H1 (cell line): ENCODE measurements around the gene CAMTA1. TPM values are rescaled to one million over a fixed set of nuclear protein-coding genes. Genes with fewer than 3 reads are reported as not detected.

Experiments
- BCL11A ChIP-seq, 2 experiments: IDR thresholded peaks; one replicate each; pipeline ENCODE4 v1.6.1; 2011; ENCODE audit warnings: low read depth in 2 of 2, low read length in 2 of 2, mild to moderate bottlenecking in 2 of 2
- RFX5 ChIP-seq: IDR thresholded peaks from 2 replicates; pipeline ENCODE4 v1.6.1; 2011; ENCODE audit warnings: low read depth, low read length, improper control_type of control experiment, borderline replicate concordance
- RNF2 ChIP-seq: fragments of 200-900, 300-1000 bp; sonication (generic); IDR thresholded peaks from 2 replicates; pipeline ENCODE4 v1.7.1; 2016; ENCODE audit warnings: borderline replicate concordance, low read depth, mild to moderate bottlenecking, antibody characterized with exemption, low read length; ENCODE audit not compliant: poor library complexity, severe bottlenecking; ENCODE audit errors: missing control alignments
- SIN3A ChIP-seq, 2 experiments: IDR thresholded peaks in 1 of 2; conservative IDR thresholded peaks in 1 of 2; 2 replicates each; pipeline ENCODE4 v1.6.1; 2011 to 2012; ENCODE audit warnings: low read length in 2 of 2, improper control_type of control experiment in 1 of 2, low read depth in 1 of 2, mild to moderate bottlenecking in 1 of 2
- SRF ChIP-seq: IDR thresholded peaks from 2 replicates; pipeline ENCODE4 v1.6.1; 2011; ENCODE audit warnings: mild to moderate bottlenecking, low read depth, low read length, moderate library complexity
- polyA plus RNA-seq, 7 experiments: library from polyadenylated mRNA; depleted of rRNA in 3 of 7; stranded (reverse) in 5 of 7; unstranded in 2 of 7; fragments of >200 nt in 5 of 7; fragments of 200-250 nt in 2 of 7; gene quantifications; 1 replicate in 5 of 7; 2 replicates in 1 of 7; 4 replicates in 1 of 7; pipeline versions ENCODE4 v1.2.1 to v1.2.3, GENCODE V29; 2011 to 2013; ENCODE audit warnings: missing spikeins in 2 of 7, mixed read lengths in 2 of 7
- total RNA-seq: library from RNA; stranded (reverse); fragmentation: NEBNext Ultra II Directional; extraction: Animal tissue kit (Norgen Biotek cat#: 25700); gene quantifications from 2 replicates; pipeline ENCODE4 v1.2.1, GENCODE V29; 2021

Gene CAMTA1
- total and polyA plus RNA-seq, 2 of the 8 experiments (the other 6 are each of a cell fraction or from before 2014, with no cell fraction given): 65.0 to 119 TPM

- TF ChIP-seq BCL11A (IDR thresholded peaks at IDR 0.05; ENCODE audit: low read depth in 2 of 2, low read length in 2 of 2) (no peak), RFX5 (no peak), SRF (no peak), SIN3A (conservative IDR thresholded peaks at IDR 0.05 in 1 of 2, IDR thresholded peaks at IDR 0.05 in 1 of 2; ENCODE audit: low read depth in 1 of 2, low read length in 2 of 2) (no peak), RNF2 (no peak)
- TF ChIP-seq, all 59 proteins: peak for 0
Measured at GRCh38 chr1:7625401-7625800, 840.1 kb downstream of the CAMTA1 start (continued).
